GM12878 (cell line): Measurements from ENCODE around the gene PKNOX1.

Experiments used
- CTCF ChIP-seq, 3 experiments: IDR thresholded peaks in 2 of 3; conservative IDR thresholded peaks in 1 of 3; 2 replicates each; pipeline ENCODE4 v1.5.1; 2011; ENCODE audit warnings: low read depth in 3 of 3, low read length in 3 of 3, mild to moderate bottlenecking in 3 of 3, control low read depth in 2 of 3, moderate library complexity in 2 of 3, inconsistent platforms in 1 of 3, mixed read lengths in 1 of 3; ENCODE audit not compliant: control insufficient read depth in 2 of 3, insufficient read depth in 1 of 3; ENCODE audit errors: extremely low read depth in 1 of 3
- EZH2 ChIP-seq: IDR thresholded peaks from 2 replicates; pipeline ENCODE4 v1.6.1; 2012; ENCODE audit warnings: low read depth, mild to moderate bottlenecking, control low read depth, inconsistent platforms, low read length, borderline replicate concordance; ENCODE audit not compliant: control insufficient read depth
- HDGF ChIP-seq: fragments of 450-650 bp; IDR thresholded peaks from 2 replicates; pipeline ENCODE4 v1.6.1; 2016; ENCODE audit warnings: antibody characterized with exemption
- IKZF1 ChIP-seq: fragments of 450-650 bp; conservative IDR thresholded peaks from 2 replicates; pipeline ENCODE4 v1.6.1; 2017; ENCODE audit warnings: antibody characterized with exemption, mild to moderate bottlenecking
- MTA3 ChIP-seq: IDR thresholded peaks from 2 replicates; pipeline ENCODE4 v1.6.1; 2012; ENCODE audit warnings: low read length, inconsistent platforms, borderline replicate concordance
- POLR2A ChIP-seq: IDR thresholded peaks from 2 replicates; pipeline ENCODE4 v1.6.1; 2011; ENCODE audit warnings: low read depth, mild to moderate bottlenecking, low read length
- SMC3 ChIP-seq: IDR thresholded peaks from 2 replicates; pipeline ENCODE4 v1.6.1; 2011; ENCODE audit warnings: low read length, improper control_type of control experiment, borderline replicate concordance
- SRF ChIP-seq, 2 experiments: IDR thresholded peaks; 2 replicates each; pipeline ENCODE4 v1.6.1; 2011; ENCODE audit warnings: low read depth in 2 of 2, low read length in 2 of 2, mild to moderate bottlenecking in 1 of 2, moderate library complexity in 1 of 2
- ZNF384 ChIP-seq: IDR thresholded peaks from 2 replicates; pipeline ENCODE4 v1.6.1; 2012; ENCODE audit warnings: low read depth, mild to moderate bottlenecking, low read length, improper control_type of control experiment, borderline replicate concordance

DNA sequence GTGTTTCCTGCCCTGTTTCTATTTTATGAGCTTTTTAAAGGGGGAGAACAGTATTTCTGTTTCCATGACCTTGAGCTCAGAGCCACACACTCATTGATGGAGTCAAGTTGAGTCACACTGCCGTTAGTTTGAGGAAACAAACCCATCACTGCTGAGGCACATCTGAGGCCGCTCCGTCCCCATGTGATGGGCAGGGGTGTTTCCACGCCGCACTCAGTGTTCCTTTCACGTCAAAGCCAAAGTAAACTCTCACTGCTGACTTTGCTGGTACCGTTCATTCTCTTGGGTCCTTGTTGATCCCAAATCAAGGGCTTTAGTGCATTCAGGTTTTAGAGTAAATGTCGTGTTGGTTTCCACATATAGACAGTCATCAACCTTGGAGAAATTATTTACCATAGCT lies 48.8 kb downstream of the PKNOX1 start:
- TF ChIP-seq HDGF (no peak), IKZF1 (no peak), POLR2A (no peak), ZNF384 (no peak), SRF (IDR thresholded peaks at IDR 0.05; ENCODE audit: low read depth in 2 of 2, low read length in 2 of 2) (no peak), MTA3 (no peak), EZH2 (no peak), SMC3 (no peak), CTCF (IDR thresholded peaks at IDR 0.05 in 2 of 3, conservative IDR thresholded peaks at IDR 0.05 in 1 of 3; ENCODE audit: control insufficient read depth in 2 of 3, extremely low read depth in 1 of 3, insufficient read depth in 1 of 3, low read depth in 3 of 3, low read length in 3 of 3) (no peak)
